ENCODE data around the gene GPC5. TPM values are rescaled to one million over a fixed set of nuclear protein-coding genes. Genes with fewer than 3 reads are reported as not detected.
A peak's percentile ranks its signal among the peaks of the same experiment; 100 is the strongest.

Gene GPC5
- total RNA-seq, 1 experiment from 2014 or later: not detected

- DNase-seq: no peak
- H3K4me3 ChIP-seq: no peak overlapping the region
- no peaks in the 10 kb centered on the region for H3K36me3 ChIP-seq
- H3K27me3 ChIP-seq: no peaks in the 10 kb centered on the region
- no peaks in the 10 kb centered on the region for H3K9me3 ChIP-seq
These were observed 773.8 kb downstream of the GPC5 start for GRCh38 chr13:92172191-92172590.

- no peak for DNase-seq
- no peaks in the 10 kb centered on the region for H3K27me3 ChIP-seq
These were observed 774.8 kb downstream of the GPC5 start for GRCh38 chr13:92173254-92173653.

GRCh38 chr13:92175330-92175729 lies 776.9 kb downstream of the GPC5 start:
- H3K4me3 ChIP-seq: no peak overlapping the region
- peak; percentile 39 for DNase-seq

More at GRCh38 chr13:92173254-92173653, 774.8 kb downstream of the GPC5 start:
- no peaks in the 10 kb centered on the region for H3K36me3 ChIP-seq
- no peaks in the 10 kb centered on the region for H3K9me3 ChIP-seq
- no peak overlapping the region for H3K4me3 ChIP-seq

GRCh38 chr13:92177966-92178365 lies 779.5 kb downstream of the GPC5 start:
- Histone ChIP-seq H3K9me3 (no peaks in the 10 kb centered on the region), H3K4me3 (no peak overlapping the region), H3K36me3 (no peaks in the 10 kb centered on the region), H3K27me3 (no peaks in the 10 kb centered on the region)
- no peak for DNase-seq

More at GRCh38 chr13:92175330-92175729, 776.9 kb downstream of the GPC5 start:
- no peaks in the 10 kb centered on the region for H3K27me3 ChIP-seq
- no peaks in the 10 kb centered on the region for H3K36me3 ChIP-seq
- H3K9me3 ChIP-seq: no peaks in the 10 kb centered on the region

GRCh38 chr13:92179223-92179622 lies 780.8 kb downstream of the GPC5 start:
- Histone ChIP-seq H3K27me3 (no peaks in the 10 kb centered on the region), H3K36me3 (no peaks in the 10 kb centered on the region), H3K9me3 (no peaks in the 10 kb centered on the region), H3K4me3 (no peak overlapping the region)
- no peak for DNase-seq

- H3K4me3 ChIP-seq: no peak overlapping the region
- H3K27me3 ChIP-seq: no peaks in the 10 kb centered on the region
- no peak for DNase-seq
These were observed 789.1 kb downstream of the GPC5 start for GRCh38 chr13:92187378-92187989.

GRCh38 chr13:92188574-92188973 lies 790.2 kb downstream of the GPC5 start:
- no peak overlapping the region for H3K4me3 ChIP-seq
- H3K27me3 ChIP-seq: no peaks in the 10 kb centered on the region
- 0 out of 2 replicates have a peak, but pooled peaks cover 3% of the 10 kb centered on the region for H3K9me3 ChIP-seq
- no peak for DNase-seq
- H3K36me3 ChIP-seq: no peaks in the 10 kb centered on the region

More at GRCh38 chr13:92187378-92187989, 789.1 kb downstream of the GPC5 start:
- H3K36me3 ChIP-seq: no peaks in the 10 kb centered on the region
- 0 out of 2 replicates have a peak, but pooled peaks cover 3% of the 10 kb centered on the region for H3K9me3 ChIP-seq

GRCh38 chr13:92196591-92197256 lies 798.3 kb downstream of the GPC5 start:
- Histone ChIP-seq H3K9me3 (no peaks in the 10 kb centered on the region), H3K4me3 (peak overlapping the region; percentile 10), H3K36me3 (no peaks in the 10 kb centered on the region), H3K27me3 (no peaks in the 10 kb centered on the region)
- no peak for DNase-seq

- Histone ChIP-seq H3K27me3 (no peaks in the 10 kb centered on the region), H3K36me3 (no peaks in the 10 kb centered on the region), H3K4me3 (no peak overlapping the region), H3K9me3 (no peaks in the 10 kb centered on the region)
- no peak for DNase-seq
These were observed 799.2 kb downstream of the GPC5 start for GRCh38 chr13:92197669-92198068.

GRCh38 chr13:92218615-92219014 lies 820.2 kb downstream of the GPC5 start:
- Histone ChIP-seq H3K4me3 (no peak overlapping the region), H3K9me3 (no peaks in the 10 kb centered on the region), H3K27me3 (no peaks in the 10 kb centered on the region), H3K36me3 (no peaks in the 10 kb centered on the region)
- DNase-seq: no peak

- Histone ChIP-seq H3K27me3 (no peaks in the 10 kb centered on the region), H3K36me3 (no peaks in the 10 kb centered on the region), H3K9me3 (no peaks in the 10 kb centered on the region; the same call in 1 of the 2 replicates), H3K4me3 (no peak overlapping the region)
- no peak for DNase-seq
These were observed 823.5 kb downstream of the GPC5 start for GRCh38 chr13:92221916-92222315.

- peak; percentile 22 for DNase-seq
- Histone ChIP-seq H3K4me3 (no peak overlapping the region), H3K36me3 (no peaks in the 10 kb centered on the region), H3K27me3 (no peaks in the 10 kb centered on the region), H3K9me3 (no peaks in the 10 kb centered on the region; the same call in 1 of the 2 replicates)
These were observed 825.8 kb downstream of the GPC5 start for GRCh38 chr13:92224052-92224821.

GRCh38 chr13:92224825-92225224 lies 826.4 kb downstream of the GPC5 start:
- Histone ChIP-seq H3K4me3 (no peak overlapping the region), H3K36me3 (no peaks in the 10 kb centered on the region), H3K27me3 (no peaks in the 10 kb centered on the region), H3K9me3 (no peaks in the 10 kb centered on the region; the same call in 1 of the 2 replicates)
- no peak for DNase-seq

- no peak overlapping the region for H3K4me3 ChIP-seq
- H3K9me3 ChIP-seq: no peaks in the 10 kb centered on the region; the same call in 1 of the 2 replicates
- H3K27me3 ChIP-seq: no peaks in the 10 kb centered on the region
- DNase-seq: no peak
- H3K36me3 ChIP-seq: no peaks in the 10 kb centered on the region
These were observed 827.4 kb downstream of the GPC5 start for GRCh38 chr13:92225861-92226260.

GRCh38 chr13:92232871-92233270 lies 834.5 kb downstream of the GPC5 start:
- no peak for DNase-seq
- H3K27me3 ChIP-seq: no peaks in the 10 kb centered on the region
- no peaks in the 10 kb centered on the region for H3K9me3 ChIP-seq
- no peak overlapping the region for H3K4me3 ChIP-seq
- H3K36me3 ChIP-seq: no peaks in the 10 kb centered on the region

GRCh38 chr13:92251671-92252210 lies 853.3 kb downstream of the GPC5 start:
- no peak overlapping the region for H3K4me3 ChIP-seq
- H3K27me3 ChIP-seq: no peaks in the 10 kb centered on the region
- no peak for DNase-seq
- no peaks in the 10 kb centered on the region for H3K9me3 ChIP-seq
- no peaks in the 10 kb centered on the region for H3K36me3 ChIP-seq

- no peaks in the 10 kb centered on the region for H3K36me3 ChIP-seq
- no peak for DNase-seq
These were observed 857.1 kb downstream of the GPC5 start for GRCh38 chr13:92255526-92255925.

More at GRCh38 chr13:92255526-92255925, 857.1 kb downstream of the GPC5 start:
- Histone ChIP-seq H3K4me3 (no peak overlapping the region), H3K9me3 (no peaks in the 10 kb centered on the region), H3K27me3 (no peaks in the 10 kb centered on the region)

All from MG63 (cell line).